GM12891 (cell line): ENCODE measurements around the gene SSC4D.

Experiments
- PAX5 ChIP-seq: IDR thresholded peaks from 2 replicates; pipeline ENCODE4 v1.6.1; 2011; ENCODE audit warnings: low read length, moderate library complexity, mild to moderate bottlenecking; ENCODE audit not compliant: insufficient read depth, severe bottlenecking
- POLR2A ChIP-seq: IDR thresholded peaks from 2 replicates; pipeline ENCODE4 v1.6.1; 2011; ENCODE audit warnings: low read depth, low read length, control low read depth
- POLR2AphosphoS5 ChIP-seq: IDR thresholded peaks from 2 replicates; pipeline ENCODE4 v1.6.1; 2011; ENCODE audit warnings: low read depth, low read length, control low read depth
- POU2F2 ChIP-seq: IDR thresholded peaks from 2 replicates; pipeline ENCODE4 v1.6.1; 2011; ENCODE audit warnings: low read depth, mild to moderate bottlenecking, control low read depth, low read length, moderate library complexity
- SPI1 ChIP-seq: IDR thresholded peaks from 2 replicates; pipeline ENCODE4 v1.6.1; 2011; ENCODE audit warnings: low read depth, low read length, control low read depth
- TAF1 ChIP-seq: IDR thresholded peaks from 2 replicates; pipeline ENCODE4 v1.6.1; 2011; ENCODE audit warnings: low read depth, low read length, control low read depth

- TF ChIP-seq POLR2AphosphoS5 (no peak; the same call in 1 of the 2 replicates), POLR2A (no peak), PAX5 (no peak), TAF1 (no peak), POU2F2 (no peak), SPI1 (no peak)
Measured at GRCh38 chr7:76342222-76342621, 67.3 kb downstream of the SSC4D start.
